Activated CD4-positive, alpha-beta T cell treated with anti-CD3 and anti-CD28 coated beads for 1 hour (primary cell): ENCODE results near the gene RSF1.
"Not testable (repeated sequence)": the region's sequence is repeated elsewhere in the genome, so short reads cannot be mapped to it uniquely, and the experiment has no call there.

Experiments used
- DNase-seq: peaks from one replicate; pipeline ENCODE4 v3.0.0-alpha.2; 2020

RSF1 gene

DNA sequence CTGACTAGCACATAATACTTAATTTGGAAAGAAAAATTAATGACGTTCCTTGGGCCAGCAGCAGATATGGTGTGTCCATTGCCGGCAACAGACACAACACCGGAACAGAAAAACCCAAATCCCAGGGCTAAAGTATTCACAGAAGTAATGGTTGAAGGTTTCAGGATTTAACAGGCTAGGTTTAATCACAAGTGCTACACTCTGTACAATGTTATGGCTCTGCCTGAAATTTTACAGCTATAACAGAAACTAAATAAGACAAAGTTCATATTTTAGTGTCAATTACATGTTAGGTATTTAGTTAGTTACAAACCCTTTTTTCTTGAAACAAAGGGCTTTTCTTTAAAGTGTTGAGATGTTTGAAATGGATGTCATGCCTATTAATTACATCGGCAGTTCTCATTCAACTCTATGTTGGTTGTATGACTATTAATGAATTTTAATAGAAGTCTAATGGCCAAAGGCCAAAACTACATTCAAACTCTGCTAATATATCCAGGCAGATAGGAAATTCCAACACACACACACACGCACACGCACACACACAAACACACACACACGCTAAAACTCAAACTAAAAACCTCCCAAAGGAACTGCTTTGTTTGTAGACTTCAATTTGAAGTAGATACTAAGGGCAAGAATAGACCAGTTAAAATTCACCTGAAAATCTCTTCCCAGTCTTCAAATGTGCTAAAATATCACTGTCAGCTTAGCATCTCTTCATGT is 155.1 kb downstream of the RSF1 start:
- no peak for DNase-seq

DNA sequence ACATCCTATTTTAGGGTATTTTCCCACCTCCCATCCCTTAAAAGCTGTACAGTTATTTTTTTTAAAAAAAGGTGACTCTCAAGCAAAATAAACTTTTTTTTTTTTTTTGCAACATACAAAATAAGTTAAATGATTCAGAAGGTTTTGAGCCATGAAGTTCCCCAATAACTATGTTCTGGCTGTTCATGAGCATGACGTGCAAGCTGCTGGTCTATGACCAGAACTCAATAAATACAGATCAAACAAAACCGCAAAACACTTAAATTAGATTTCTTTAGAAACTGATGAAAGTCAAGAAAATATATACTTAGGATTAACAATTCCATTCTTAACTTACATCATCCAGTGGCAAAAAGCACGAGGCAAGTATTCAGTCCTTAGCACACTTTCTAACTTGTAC is 158.9 kb downstream of the RSF1 start:
- DNase-seq, result no peak

DNA sequence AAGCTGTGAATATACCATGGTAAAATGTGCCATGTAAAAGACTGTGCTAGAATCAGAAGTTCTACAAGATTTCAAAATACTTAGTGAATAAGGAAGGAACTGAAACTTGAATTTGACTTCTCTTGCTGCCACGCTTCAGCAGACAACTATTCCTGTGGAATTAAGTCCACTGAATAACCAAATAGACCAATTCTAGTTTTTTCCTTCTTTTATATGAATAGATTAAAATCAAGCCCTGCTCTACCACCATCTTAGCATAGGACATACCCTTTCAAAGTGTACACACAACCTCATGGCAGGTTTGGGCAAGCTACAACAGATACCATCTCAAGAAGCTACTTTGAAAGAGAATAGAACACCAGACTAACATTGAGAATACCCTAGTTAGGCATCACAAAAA is 159.6 kb downstream of the RSF1 start:
- DNase-seq, result no peak

DNA sequence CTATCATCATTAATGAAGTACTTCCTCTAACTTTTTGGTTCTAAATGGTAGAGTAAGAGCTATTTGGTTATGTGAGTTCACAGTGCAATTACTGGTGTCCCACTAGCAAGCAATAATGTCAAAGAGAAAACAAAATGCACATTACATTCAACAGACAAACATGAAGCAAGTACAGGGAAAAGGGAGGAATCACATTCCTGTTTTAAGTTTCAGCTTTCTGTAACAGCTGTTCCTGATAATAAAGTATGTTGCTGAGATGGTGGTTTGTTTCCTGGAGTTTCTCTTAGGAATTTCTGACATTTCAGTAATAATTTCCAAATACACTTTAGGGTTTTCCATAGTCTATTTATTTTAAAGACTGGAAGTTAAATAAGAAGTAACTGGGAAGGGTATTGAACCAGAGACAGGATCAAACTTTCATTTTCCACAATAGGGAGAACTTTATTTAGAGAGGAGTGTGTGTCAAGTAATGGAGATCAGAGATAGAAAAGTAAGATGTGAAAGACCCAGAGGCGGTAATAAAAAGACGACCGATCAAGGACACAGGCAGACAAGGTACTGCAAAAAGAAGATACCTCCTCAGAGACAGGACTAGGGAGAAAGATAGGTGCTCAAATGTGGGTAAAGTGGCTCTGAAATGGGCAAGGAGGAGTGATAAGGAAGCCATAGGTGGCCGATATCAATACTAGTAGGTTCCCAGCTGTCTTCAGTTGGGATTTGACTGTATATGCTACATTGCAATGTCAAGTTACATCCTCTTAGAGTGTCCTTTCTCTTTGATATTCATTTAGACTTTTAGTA is 162.1 kb downstream of the RSF1 start:
- no peak for DNase-seq

DNA sequence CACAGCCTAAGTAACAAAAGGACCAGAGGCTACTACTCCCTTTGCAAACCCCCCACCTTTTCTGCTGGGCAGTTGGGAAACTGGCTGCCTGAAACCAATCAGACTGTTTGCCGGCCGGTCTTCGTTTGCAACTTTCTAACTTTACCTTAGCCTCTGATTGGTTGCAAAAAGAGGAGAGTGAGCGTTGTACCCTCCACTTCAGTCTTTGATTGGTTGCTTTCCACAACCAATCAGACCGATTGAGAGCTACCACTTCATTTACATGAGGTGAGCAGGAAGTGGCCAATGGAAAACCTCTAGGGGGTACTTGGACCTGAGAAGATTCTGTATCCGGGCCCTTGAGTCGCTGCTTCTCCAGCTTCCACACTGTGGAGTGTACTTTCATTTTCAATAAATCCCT is 164.2 kb downstream of the RSF1 start:
- no peak for DNase-seq

DNA sequence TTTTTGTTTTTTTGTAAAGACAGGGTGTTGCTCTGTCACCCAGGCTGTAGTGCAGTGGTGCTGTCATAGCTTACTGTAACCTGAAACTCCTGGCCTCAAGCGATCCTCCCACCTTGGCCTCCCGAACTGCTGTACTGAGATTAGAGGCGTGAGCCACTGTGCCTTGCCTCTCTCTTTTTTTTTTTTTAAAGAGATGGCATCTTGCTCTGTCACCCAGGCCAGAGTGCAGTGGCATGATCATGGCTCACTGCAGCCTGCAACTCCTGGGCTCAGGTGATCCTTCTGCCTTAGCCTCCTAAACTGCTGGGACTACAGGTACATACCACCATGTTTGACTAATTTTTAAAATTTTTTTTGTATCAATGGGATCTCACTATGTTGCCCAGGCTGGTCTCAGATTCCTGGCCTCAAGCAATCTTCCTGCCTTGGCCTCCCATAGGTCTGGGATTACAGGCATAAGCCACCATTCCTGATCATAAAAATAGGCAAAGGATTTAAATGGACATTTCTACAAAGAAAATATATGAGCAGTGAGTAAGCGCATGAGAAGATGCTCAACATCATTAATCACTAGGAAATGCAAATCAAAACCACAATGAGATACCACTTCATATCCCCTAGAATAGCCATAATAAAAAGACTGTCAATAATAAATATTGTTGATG is 165.6 kb downstream of the RSF1 start:
- no peak for DNase-seq

DNA sequence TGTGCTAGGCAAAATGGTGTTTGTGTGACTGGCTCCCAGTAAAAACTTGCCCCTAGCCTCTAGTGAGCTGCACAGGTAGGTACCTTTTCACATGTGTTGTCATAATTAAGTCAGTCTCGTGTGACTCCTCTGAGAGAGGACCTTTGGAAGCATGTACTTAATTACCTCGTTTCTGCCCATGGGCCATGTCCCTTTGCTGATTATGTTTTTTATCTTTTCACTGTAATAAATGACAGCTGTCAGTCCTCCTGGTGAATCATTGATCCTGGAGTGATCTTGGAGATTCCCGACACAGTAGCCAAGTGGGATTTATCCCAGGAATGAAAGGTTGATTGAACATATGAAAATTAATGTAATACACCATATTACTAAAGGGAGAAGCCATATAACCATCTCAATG is 170.4 kb downstream of the RSF1 start:
- no peak for DNase-seq

DNA sequence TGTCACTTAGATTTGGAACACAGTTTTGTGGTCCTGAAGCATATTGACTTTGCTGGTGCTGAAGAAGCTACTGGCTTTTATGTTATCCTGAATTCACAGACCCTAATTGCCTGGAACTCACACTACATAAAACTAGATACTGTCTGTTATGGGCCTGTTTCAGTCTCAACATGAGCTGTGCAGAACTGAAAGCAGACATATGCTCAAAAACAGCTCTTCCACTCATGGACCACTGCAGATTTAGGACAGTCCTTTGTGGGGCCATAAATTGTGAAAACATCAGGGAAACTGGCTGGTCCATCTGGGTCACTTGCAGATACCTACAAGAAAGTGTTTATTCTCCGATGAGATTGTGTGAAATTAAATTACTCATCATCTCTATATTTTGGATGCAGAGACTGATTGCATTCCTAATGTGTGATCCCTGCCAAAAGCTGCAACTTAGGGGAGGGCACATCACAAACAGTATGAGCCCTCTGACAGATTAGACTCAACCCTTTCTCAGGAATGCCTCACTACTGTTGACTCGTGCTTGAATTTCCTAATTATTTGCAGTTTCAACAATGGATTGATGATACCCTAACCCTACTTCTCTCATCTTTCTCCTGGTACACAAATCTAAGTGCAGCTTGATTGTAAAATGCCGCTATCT is 172.7 kb downstream of the RSF1 start:
- DNase-seq, result no peak

DNA sequence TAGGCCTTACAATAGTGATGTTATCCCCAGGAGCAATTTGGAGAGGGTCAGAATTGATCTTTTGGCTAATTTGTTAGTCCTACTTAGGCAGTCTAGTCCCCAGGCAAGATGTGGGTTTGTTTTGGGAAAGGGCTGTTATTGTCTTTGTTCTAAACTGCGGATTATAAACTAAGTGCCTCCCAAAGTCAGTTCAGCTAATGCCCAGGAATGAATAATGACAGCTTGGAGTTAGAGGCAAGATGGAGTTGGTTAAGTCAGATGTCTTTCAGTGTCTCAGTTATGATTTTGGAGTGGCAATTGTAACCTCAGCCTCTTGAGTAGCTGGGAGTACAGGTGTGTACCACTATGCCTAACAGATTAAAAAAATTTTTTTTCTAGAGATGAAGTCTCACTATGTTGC is 175.6 kb downstream of the RSF1 start:
- no peak for DNase-seq

DNA sequence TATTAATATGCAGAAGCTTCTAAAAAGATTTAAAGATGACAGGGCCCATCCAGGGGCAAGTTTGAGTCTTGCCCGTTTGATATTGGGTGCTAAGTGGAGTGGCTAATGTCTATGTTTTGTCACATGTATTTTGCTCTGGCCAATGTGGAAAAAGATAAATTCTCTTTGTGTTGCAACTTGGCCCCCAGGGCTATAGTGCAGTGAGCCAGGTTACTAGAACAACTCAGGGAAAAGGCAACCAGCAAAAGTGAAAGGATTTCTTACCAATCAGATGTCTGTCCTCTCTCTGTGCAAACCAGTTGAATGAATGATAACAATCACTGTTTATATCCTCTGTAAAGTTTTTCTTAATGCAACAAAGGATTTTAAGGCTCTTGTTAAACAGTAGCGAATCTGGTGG is 178.3 kb downstream of the RSF1 start:
- no peak for DNase-seq

DNA sequence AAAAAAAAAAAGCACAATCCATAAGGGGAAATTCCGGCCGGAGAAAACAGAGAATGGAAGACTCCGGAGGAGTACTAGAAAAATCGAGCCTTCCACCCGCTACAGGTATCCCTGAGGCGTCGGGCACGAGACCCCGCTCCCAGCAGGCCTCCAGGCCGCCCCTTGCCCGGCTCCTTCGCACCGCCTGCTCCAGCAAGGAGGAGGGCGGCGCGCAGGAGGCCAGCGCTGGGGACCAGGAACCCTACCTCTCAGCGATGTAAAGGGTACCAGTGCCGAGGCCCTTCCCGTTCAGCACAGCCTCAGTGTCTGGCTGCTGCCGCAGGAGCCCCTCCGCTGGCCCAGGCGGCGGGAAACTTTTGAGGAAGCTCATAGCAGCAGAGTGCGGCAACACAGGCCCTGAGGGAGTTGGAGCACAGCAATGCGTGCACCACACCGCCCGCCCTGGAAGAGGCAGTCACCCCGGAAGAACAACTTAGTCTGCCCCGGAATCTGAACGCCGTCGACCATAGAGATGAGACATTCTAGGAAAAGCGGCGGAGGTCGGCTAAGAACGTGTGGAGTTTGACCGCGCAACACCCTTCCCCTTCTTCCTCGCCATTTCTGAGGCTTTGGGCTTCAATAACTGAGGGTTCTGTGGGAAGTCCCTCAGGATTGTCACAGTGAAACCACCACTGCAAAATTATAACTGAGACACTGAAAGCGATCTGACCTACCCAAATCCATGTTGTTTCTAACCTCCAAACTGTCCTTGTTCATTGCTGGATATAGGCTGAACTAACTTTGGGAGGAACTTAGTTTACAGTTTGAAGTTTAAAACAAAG is 183.0 kb downstream of the RSF1 start, which contains the start of gene CLNS1A:
Gene CLNS1A, minus strand, starts transcription at position 450 of the 821 bp plus-strand sequence. Its CDS starts 80 bp downstream, at position 370.
- DNase-seq, result peak; percentile 63

DNA sequence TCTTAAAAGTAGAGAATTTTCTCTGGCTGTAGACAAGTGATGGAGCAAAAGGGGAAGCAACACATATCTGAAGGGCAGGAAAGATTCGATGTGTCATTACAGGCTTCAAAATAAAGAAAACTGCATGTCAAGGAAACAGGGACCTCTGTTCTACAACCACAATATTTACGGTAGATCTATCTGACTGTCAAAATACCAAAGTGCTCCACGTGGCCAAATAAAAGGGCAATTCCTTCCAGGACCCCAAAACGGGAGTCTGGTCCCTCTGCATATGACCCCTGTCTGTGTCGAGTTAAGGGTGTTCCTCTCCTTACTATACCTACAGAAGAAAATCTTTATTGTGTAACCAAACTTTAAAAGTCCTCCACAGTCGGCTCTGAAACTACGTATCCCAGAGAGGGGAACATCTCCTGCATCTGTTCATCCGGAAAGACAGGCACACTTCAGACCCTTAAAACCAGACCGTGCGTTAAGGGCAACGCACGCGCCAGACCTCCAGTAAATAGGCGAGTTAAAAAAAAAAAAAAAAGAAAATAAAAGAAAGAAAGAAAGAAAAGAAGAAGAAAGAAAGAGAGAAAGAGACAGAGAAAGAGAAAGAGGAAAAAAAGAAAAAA is 183.7 kb downstream of the RSF1 start:
- no peak for DNase-seq

DNA sequence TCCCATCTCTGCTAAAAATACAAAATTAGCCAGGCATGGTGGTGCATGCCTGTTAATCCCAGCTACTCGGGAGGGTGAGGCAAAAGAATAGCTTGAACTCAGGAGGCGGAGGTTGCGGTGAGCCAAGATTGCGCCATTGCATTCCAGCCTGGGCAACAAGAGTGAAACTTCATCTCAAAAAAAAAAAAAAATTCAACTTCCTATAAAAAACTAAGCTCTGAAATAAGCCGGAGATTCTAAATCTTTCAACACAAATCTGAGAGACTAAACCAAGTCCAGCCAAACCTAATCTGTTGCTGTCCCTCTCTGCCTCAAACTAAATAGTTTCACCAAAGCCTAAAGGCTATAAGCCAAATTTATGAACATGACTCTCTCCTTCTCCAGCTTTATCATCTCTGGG is 186.6 kb downstream of the RSF1 start:
- DNase-seq, result not testable (repeated sequence)

DNA sequence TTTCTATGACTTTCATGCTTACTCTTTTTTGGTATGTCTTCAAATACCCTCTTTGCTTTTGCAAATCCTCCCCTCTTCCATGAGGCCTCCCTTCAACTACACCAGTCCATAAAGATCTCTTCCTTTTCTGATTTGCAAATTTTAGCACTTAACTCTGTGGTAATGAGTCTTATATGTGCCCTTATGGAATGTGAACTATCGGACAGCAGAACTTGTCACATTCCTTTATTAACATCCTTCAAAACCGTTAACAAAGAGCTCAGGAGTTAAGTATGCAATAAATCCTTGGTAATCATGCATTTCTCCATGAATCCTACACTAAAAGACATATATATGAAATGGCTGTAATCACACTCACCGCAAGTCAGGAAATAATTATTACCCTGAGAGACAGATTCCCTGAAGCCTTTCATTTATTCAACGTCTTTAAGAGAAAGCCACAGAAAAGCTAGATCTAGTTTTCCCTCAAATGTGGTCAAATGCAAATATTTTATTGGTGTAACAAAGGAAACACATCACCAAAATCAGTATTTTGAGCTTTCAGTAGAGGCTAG is 190.3 kb downstream of the RSF1 start:
- no peak for DNase-seq

DNA sequence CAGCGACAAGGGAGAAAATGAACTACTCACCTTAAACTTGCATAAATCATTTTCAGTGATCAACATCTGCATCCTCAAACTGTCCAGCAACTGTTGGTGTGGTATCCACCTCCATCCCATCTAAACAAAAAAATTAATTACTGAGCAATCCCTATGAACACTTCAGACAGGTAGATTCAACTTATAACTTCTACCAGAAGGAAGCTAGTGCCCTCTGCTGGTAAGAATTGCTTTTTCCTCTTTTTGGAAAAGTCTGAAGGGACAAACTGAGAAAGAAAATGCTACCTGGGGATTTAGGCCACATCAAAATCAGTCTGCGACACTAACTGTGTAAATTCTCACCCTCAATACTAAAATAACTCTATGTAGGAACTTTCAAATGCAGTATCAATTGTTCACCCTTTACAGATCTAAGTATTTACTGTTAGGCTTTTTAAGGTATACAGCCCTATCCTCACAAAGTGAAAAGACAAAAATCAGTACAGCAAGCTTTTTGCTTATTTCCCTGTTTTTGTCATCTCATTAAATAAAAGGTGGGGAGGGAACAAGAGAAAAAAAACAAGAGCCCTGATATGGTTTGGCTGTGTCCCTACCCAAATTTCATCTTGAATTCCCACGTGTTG is 200.8 kb downstream of the RSF1 start:
- DNase-seq, result no peak

DNA sequence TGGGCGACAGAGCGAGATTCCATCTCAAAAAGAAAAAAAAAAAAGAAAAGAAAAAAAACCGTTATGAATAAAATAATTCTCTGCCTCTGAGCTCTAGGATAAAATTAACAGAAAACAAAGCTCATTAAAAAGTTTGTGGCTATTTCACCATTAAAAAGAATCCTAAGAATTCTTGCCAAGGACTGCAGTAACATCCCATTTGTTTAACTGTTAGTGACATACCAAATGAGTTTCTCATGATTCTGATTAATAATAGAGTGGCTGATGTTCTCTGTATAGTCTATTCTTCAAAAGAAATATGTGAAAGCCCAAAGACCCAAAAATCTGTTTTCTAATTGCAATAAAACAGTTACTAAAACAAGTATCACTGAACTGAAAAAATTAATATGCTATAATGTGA is 202.6 kb downstream of the RSF1 start:
- DNase-seq, result no peak

DNA sequence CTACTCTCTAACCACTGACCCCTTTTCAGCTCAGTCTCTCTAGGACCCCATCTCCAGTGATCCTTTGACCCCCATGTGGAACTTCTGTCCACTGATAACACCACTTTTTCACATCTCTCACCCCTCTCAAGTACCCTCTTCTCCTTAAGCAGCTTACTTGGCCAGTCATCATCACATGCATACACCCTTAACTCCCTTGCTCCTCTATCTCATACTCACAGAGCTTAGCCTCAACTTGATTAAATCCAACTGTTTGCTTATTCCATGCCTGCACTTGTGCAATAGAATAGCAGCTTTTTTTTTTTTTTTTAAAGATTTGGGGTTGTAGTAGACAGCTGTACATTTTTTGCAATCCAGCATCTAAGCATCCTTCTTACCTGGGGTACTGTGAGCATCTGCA is 208.6 kb downstream of the RSF1 start:
- no peak for DNase-seq
